ENCODE results near the gene TMC7. TPM values are rescaled to one million over a fixed set of nuclear protein-coding genes. Genes with fewer than 3 reads are reported as not detected.

Gene TMC7
- total RNA-seq, 2 donors from 2014 or later: 11.7 to 12.7 TPM

GRCh38 chr16:19011169-19011731 is 27.5 kb downstream of the TMC7 start:
- ATAC-seq (no peak), DNase-seq (peak in 1 of 2 donors; percentile 13)
- intact Hi-C loops (cut with DNase I, micrococcal nuclease): no loop called here

- intact Hi-C loops (cut with DNase I, micrococcal nuclease): no loop called here
- ATAC-seq: peak; percentile 79
Observed at GRCh38 chr16:19014461-19014860, 30.7 kb downstream of the TMC7 start.

GRCh38 chr16:19017179-19017578 is 33.4 kb downstream of the TMC7 start:
- ATAC-seq (no peak), DNase-seq (no peak)
- intact Hi-C loops (cut with DNase I, micrococcal nuclease): no loop called here

More at GRCh38 chr16:19014461-19014860, 30.7 kb downstream of the TMC7 start:
- peak in 1 of 2 donors; percentile 28 for DNase-seq

GRCh38 chr16:19020689-19021088 is 37.0 kb downstream of the TMC7 start:
- DNase-seq (no peak), ATAC-seq (no peak)
- intact Hi-C loops (cut with DNase I, micrococcal nuclease): no loop called here

GRCh38 chr16:19021747-19022146 is 38.0 kb downstream of the TMC7 start:
- no peak for DNase-seq
- ATAC-seq: no peak
- intact Hi-C loops (cut with DNase I, micrococcal nuclease): no loop called here

GRCh38 chr16:19027416-19027815 is 43.7 kb downstream of the TMC7 start:
- intact Hi-C loops (cut with DNase I, micrococcal nuclease): no loop called here
- ATAC-seq (peak; percentile 74), DNase-seq (no peak)

GRCh38 chr16:19029980-19030379 is 46.2 kb downstream of the TMC7 start:
- ATAC-seq: no peak

GRCh38 chr16:19031738-19032137 is 48.0 kb downstream of the TMC7 start:
- intact Hi-C loops (cut with DNase I, micrococcal nuclease): no loop called here
- ATAC-seq (no peak), DNase-seq (no peak)

More at GRCh38 chr16:19029980-19030379, 46.2 kb downstream of the TMC7 start:
- no peak for DNase-seq
- intact Hi-C loops (cut with DNase I, micrococcal nuclease): no loop called here

- intact Hi-C loops (cut with DNase I, micrococcal nuclease): no loop called here
- ATAC-seq (no peak), DNase-seq (no peak)
Observed at GRCh38 chr16:19033761-19034160, 50.0 kb downstream of the TMC7 start.

GRCh38 chr16:19040400-19040799 is 56.7 kb downstream of the TMC7 start:
- intact Hi-C loops (cut with DNase I, micrococcal nuclease): no loop called here
- no peak for ATAC-seq

GRCh38 chr16:19044769-19045168 is 61.0 kb downstream of the TMC7 start:
- DNase-seq (no peak), ATAC-seq (no peak)
- intact Hi-C loops (cut with DNase I, micrococcal nuclease): no loop called here

More at GRCh38 chr16:19040400-19040799, 56.7 kb downstream of the TMC7 start:
- no peak for DNase-seq

GRCh38 chr16:19046062-19046461 is 62.3 kb downstream of the TMC7 start:
- intact Hi-C loops (cut with DNase I, micrococcal nuclease): no loop called here

GRCh38 chr16:19062706-19063105 is 79.0 kb downstream of the TMC7 start:
- no peak for ATAC-seq
- no peak for DNase-seq
- intact Hi-C loops (cut with DNase I, micrococcal nuclease): no loop called here

More at GRCh38 chr16:19046062-19046461, 62.3 kb downstream of the TMC7 start:
- ATAC-seq (no peak), DNase-seq (no peak)

- intact Hi-C loops (cut with DNase I, micrococcal nuclease): no loop called here
- ATAC-seq (no peak), DNase-seq (peak in 1 of 2 donors; percentile 34)
Observed at GRCh38 chr16:19066988-19067348, 83.2 kb downstream of the TMC7 start.

- intact Hi-C loops (cut with DNase I, micrococcal nuclease): no loop called here
- peak; percentile 99 for DNase-seq
- ATAC-seq: peak; percentile 90
Observed at GRCh38 chr16:19067349-19068236, 83.9 kb downstream of the TMC7 start, which contains the start of gene COQ7. TSS of gene COQ7 (plus strand) at chr16:19067614. CDS start at chr16:19067665, 51 bp downstream.

- ATAC-seq (no peak), DNase-seq (no peak)
- intact Hi-C loops (cut with DNase I, micrococcal nuclease): no loop called here
Observed at GRCh38 chr16:19068237-19068815, 84.6 kb downstream of the TMC7 start.

- ATAC-seq (peak; percentile 18), DNase-seq (peak; percentile 36 to 75)
- intact Hi-C loops (cut with DNase I, micrococcal nuclease): no loop called here
Observed at GRCh38 chr16:19071811-19072777, 88.4 kb downstream of the TMC7 start.

GRCh38 chr16:19073344-19073743 is 89.6 kb downstream of the TMC7 start:
- no peak for ATAC-seq
- intact Hi-C loops (cut with DNase I, micrococcal nuclease): no loop called here
- no peak for DNase-seq

- ATAC-seq: no peak
- intact Hi-C loops (cut with DNase I, micrococcal nuclease): no loop called here
Observed at GRCh38 chr16:19073863-19074262, 90.1 kb downstream of the TMC7 start.

More at GRCh38 chr16:19073863-19074262, 90.1 kb downstream of the TMC7 start:
- no peak for DNase-seq

All from left colon (tissue), 2 donors.